ENCODE measurements around the gene ZNF784.

The ZNF784 gene

GRCh38 chr19:55650602-55651230, 26.4 kb upstream of the ZNF784 start:
- no peak overlapping the region for H2AFZ ChIP-seq (ENCODE audit: low read length)
- no peaks in the 10 kb centered on the region for H3K4me1 ChIP-seq (ENCODE audit: low read length)
- no peak for DNase-seq
- H4K20me1 ChIP-seq (ENCODE audit: insufficient read depth, low read length): peaks cover under 1% of the 10 kb centered on the region; the same call in 1 of the 2 replicates
- no peak overlapping the region for H3K27ac ChIP-seq (ENCODE audit: low read length)
- H3F3A ChIP-seq (ENCODE audit: insufficient read depth, low read length): peaks cover 10% of the 10 kb centered on the region
- H3K9me3 ChIP-seq (replicated peaks; ENCODE audit: insufficient read depth, low read length): no peaks in the 10 kb centered on the region
- H3K9ac ChIP-seq (ENCODE audit: low read length): no peak overlapping the region
- TF ChIP-seq CTCF (IDR thresholded peaks at IDR 0.05; ENCODE audit: low read length) (no peak), EZH2 (optimal IDR thresholded peaks at IDR 0.05; ENCODE audit: low read depth, low read length) (no peak), EZH2phosphoT487 (IDR thresholded peaks at IDR 0.05; ENCODE audit: low read length) (no peak)
- no peaks in the 10 kb centered on the region for H3K9me2 ChIP-seq (replicated peaks; ENCODE audit: insufficient read depth, low read length)
- H3K79me2 ChIP-seq (ENCODE audit: low read length): peaks cover 9% of the 10 kb centered on the region
- no peaks in the 10 kb centered on the region for H3K27me3 ChIP-seq (replicated peaks; ENCODE audit: insufficient read depth, low read length)
- no peak overlapping the region for H3K4me2 ChIP-seq (ENCODE audit: low read depth, low read length)
- no peak overlapping the region for H3K4me3 ChIP-seq (ENCODE audit: low read length)
- no peaks in the 10 kb centered on the region for H3K36me3 ChIP-seq (replicated peaks; ENCODE audit: insufficient read depth, low read length)

GRCh38 chr19:55650126-55650557, 25.8 kb upstream of the ZNF784 start:
- Histone ChIP-seq H3K79me2 (ENCODE audit: low read length) (peaks cover 9% of the 10 kb centered on the region), H3K27ac (ENCODE audit: low read length) (no peak overlapping the region), H3K9me2 (replicated peaks; ENCODE audit: insufficient read depth, low read length) (no peaks in the 10 kb centered on the region), H3K36me3 (replicated peaks; ENCODE audit: insufficient read depth, low read length) (no peaks in the 10 kb centered on the region), H3K27me3 (replicated peaks; ENCODE audit: insufficient read depth, low read length) (no peaks in the 10 kb centered on the region), H3K4me3 (ENCODE audit: low read length) (no peak overlapping the region), H3K9ac (ENCODE audit: low read length) (no peak overlapping the region), H3K9me3 (replicated peaks; ENCODE audit: insufficient read depth, low read length) (no peaks in the 10 kb centered on the region), H3F3A (ENCODE audit: insufficient read depth, low read length) (peaks cover 10% of the 10 kb centered on the region), H3K4me2 (ENCODE audit: low read depth, low read length) (no peak overlapping the region), H2AFZ (ENCODE audit: low read length) (no peak overlapping the region), H3K4me1 (ENCODE audit: low read length) (no peaks in the 10 kb centered on the region), H4K20me1 (ENCODE audit: insufficient read depth, low read length) (no peaks in the 10 kb centered on the region)
- no peak for DNase-seq
- TF ChIP-seq EZH2phosphoT487 (IDR thresholded peaks at IDR 0.05; ENCODE audit: low read length): no peak

GRCh38 chr19:55649268-55650125, 25.1 kb upstream of the ZNF784 start:
- H3K36me3 ChIP-seq (replicated peaks; ENCODE audit: insufficient read depth, low read length): no peaks in the 10 kb centered on the region
- H3K79me2 ChIP-seq (ENCODE audit: low read length): peaks cover 12% of the 10 kb centered on the region
- H3K4me2 ChIP-seq (ENCODE audit: low read depth, low read length): no peak overlapping the region
- no peak overlapping the region for H2AFZ ChIP-seq (ENCODE audit: low read length)
- no peak for DNase-seq
- H3F3A ChIP-seq (ENCODE audit: insufficient read depth, low read length): peaks cover 10% of the 10 kb centered on the region
- peaks cover 4% of the 10 kb centered on the region; the same call in 1 of the 2 replicates for H3K4me1 ChIP-seq (ENCODE audit: low read length)
- H3K9me2 ChIP-seq (replicated peaks; ENCODE audit: insufficient read depth, low read length): no peaks in the 10 kb centered on the region
- H3K27ac ChIP-seq (ENCODE audit: low read length): no peak overlapping the region
- no peaks in the 10 kb centered on the region for H4K20me1 ChIP-seq (ENCODE audit: insufficient read depth, low read length)
- TF ChIP-seq EZH2 (optimal IDR thresholded peaks at IDR 0.05; ENCODE audit: low read depth, low read length): no peak
- TF ChIP-seq EZH2phosphoT487 (IDR thresholded peaks at IDR 0.05; ENCODE audit: low read length): no peak
- TF ChIP-seq CTCF (IDR thresholded peaks at IDR 0.05; ENCODE audit: low read length): no peak
- H3K9ac ChIP-seq (ENCODE audit: low read length): no peak overlapping the region
- H3K4me3 ChIP-seq (ENCODE audit: low read length): no peak overlapping the region
- no peaks in the 10 kb centered on the region for H3K27me3 ChIP-seq (replicated peaks; ENCODE audit: insufficient read depth, low read length)
- H3K9me3 ChIP-seq (replicated peaks; ENCODE audit: insufficient read depth, low read length): no peaks in the 10 kb centered on the region
